Mucosa of descending colon (tissue), 3 donors: ENCODE results near the gene SERINC5. TPM values are rescaled to one million over a fixed set of nuclear protein-coding genes. Genes with fewer than 3 reads are reported as not detected.

Experiments used
- ATAC-seq: fragments of 200-7000 bp; cut with Tn5 transposase; one replicate; pipeline ENCODE4 v1.9.1; 2020; ENCODE audit warnings: mild to moderate bottlenecking, moderate library complexity
- DNase-seq, 3 donors: peaks; one replicate each; pipeline ENCODE4 v3.0.0-alpha.2; 2020
- H3K36me3 ChIP-seq: fragments of 200-600 bp; one replicate; pipeline ENCODE4 v1.8.0; 2021; ENCODE audit warnings: low read depth, mild to moderate bottlenecking
- H3K4me1 ChIP-seq: fragments of 200-600 bp; one replicate; pipeline ENCODE4 v1.8.0; 2021; ENCODE audit warnings: low read depth, mild to moderate bottlenecking
- H3K4me3 ChIP-seq: fragments of 200-600 bp; one replicate; pipeline ENCODE4 v1.8.0; 2021; ENCODE audit warnings: mild to moderate bottlenecking
- H3K9me3 ChIP-seq: fragments of 200-600 bp; one replicate; pipeline ENCODE4 v1.8.0; 2021; ENCODE audit warnings: mild to moderate bottlenecking
- CTCF ChIP-seq: fragments of 200-600 bp; IDR thresholded peaks from one replicate; pipeline ENCODE4 v1.8.0; 2022; ENCODE audit warnings: antibody characterized with exemption, mild to moderate bottlenecking
- intact Hi-C, 2 donors: fragments of 100-400 bp; cut with DNase I in 1 of 2; cut with micrococcal nuclease in 1 of 2; formaldehyde crosslinking; loops; one replicate each; pipeline versions ENCODE4 v1.11.0 to v1.11.1; 2022; cut with DNase I, micrococcal nuclease
- total RNA-seq, 3 donors: library from RNA; stranded (reverse); fragmentation: NEBNext Ultra II Directional in 2 of 3; extraction: Animal tissue kit (Norgen Biotek cat#: 25700) in 2 of 3; gene quantifications; one replicate each; pipeline versions ENCODE4 v1.2.1 to v1.2.4, GENCODE V29; 2021 to 2023
- donor health status: DM: no; HTN: no; CAD: no; lungs with moderate emphysema.
- donor health status: DM: no; HTN: no; CAD: no.
- donor health status: DM: no; HTN: yes; CAD: no.

SERINC5 gene
- total RNA-seq, 3 donors from 2014 or later: 66.6 to 153 (median 126) TPM

GRCh38 chr5:80134876-80135275 is 121.0 kb downstream of the SERINC5 start:
- DNase-seq: no peak
- Histone ChIP-seq H3K4me1 (peaks cover 3% of the 10 kb centered on the region), H3K36me3 (no peaks in the 10 kb centered on the region), H3K4me3 (no peak overlapping the region), H3K9me3 (no peaks in the 10 kb centered on the region)
- TF ChIP-seq CTCF: no peak
- ATAC-seq: no peak
- intact Hi-C loops: no loop called here

- intact Hi-C loops: no loop called here
- TF ChIP-seq CTCF: no peak
- H3K9me3 ChIP-seq: no peaks in the 10 kb centered on the region
- no peaks in the 10 kb centered on the region for H3K4me1 ChIP-seq
- ATAC-seq (no peak), DNase-seq (no peak)
- H3K4me3 ChIP-seq: no peak overlapping the region
- H3K36me3 ChIP-seq: no peaks in the 10 kb centered on the region
Observed at GRCh38 chr5:80129146-80129545, 126.7 kb downstream of the SERINC5 start.

- intact Hi-C loops: no loop called here
- H3K4me1 ChIP-seq: no peaks in the 10 kb centered on the region
- no peak for ATAC-seq
- H3K4me3 ChIP-seq: no peak overlapping the region
- no peak for TF ChIP-seq CTCF
- H3K9me3 ChIP-seq: no peaks in the 10 kb centered on the region
- no peak for DNase-seq
- no peaks in the 10 kb centered on the region for H3K36me3 ChIP-seq
Observed at GRCh38 chr5:80128141-80128540, 127.7 kb downstream of the SERINC5 start.

DNA sequence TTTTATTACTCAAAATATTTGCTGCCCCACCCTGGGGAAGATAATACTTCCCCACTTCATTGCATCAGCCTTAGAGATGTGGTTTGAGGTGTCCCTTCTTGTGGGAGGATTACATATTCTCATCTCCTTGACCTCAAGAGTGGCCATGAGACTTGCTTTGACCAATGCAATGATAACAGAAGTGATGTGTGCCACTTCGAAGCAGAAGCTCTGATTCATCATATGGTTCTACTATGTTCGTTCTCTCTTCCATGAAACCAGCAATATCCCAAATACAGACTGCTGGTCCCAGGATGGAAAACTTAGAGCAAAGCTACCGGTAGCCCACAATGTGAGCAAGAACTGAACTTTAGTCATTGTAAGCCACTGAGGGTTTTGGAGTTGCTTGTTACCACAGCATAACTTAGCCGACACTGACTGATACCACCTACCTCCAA is 128.7 kb downstream of the SERINC5 start:
- H3K36me3 ChIP-seq: no peaks in the 10 kb centered on the region
- ATAC-seq (peak; percentile 36), DNase-seq (no peak)
- intact Hi-C loops: no loop called here
- H3K4me3 ChIP-seq: no peak overlapping the region
- no peaks in the 10 kb centered on the region for H3K9me3 ChIP-seq
- H3K4me1 ChIP-seq: no peaks in the 10 kb centered on the region
- TF ChIP-seq CTCF: no peak

GRCh38 chr5:80125962-80126480 is 129.8 kb downstream of the SERINC5 start:
- DNase-seq (no peak), ATAC-seq (peak; percentile 52)
- H3K9me3 ChIP-seq: no peaks in the 10 kb centered on the region
- no peak for TF ChIP-seq CTCF
- intact Hi-C loops: no loop called here
- no peak overlapping the region for H3K4me3 ChIP-seq
- H3K36me3 ChIP-seq: no peaks in the 10 kb centered on the region
- H3K4me1 ChIP-seq: no peaks in the 10 kb centered on the region
